Gastroesophageal sphincter (tissue), 4 donors: ENCODE data around the gene DHCR7. TPM values are rescaled to one million over a fixed set of nuclear protein-coding genes. Genes with fewer than 3 reads are reported as not detected.

Experiments
- ATAC-seq: fragments of 150-250 bp; one replicate; pipeline ENCODE4 v1.9.1; 2016; ENCODE audit warnings: mild to moderate bottlenecking, moderate library complexity
- H3K27ac ChIP-seq, 4 donors: fragments of 200-600 bp; sonication (generic) in 3 of 4; 1 replicate in 3 of 4; 2 replicates in 1 of 4; pipeline ENCODE4 v1.5.1; 2016 to 2019
- H3K27me3 ChIP-seq: fragments of 200-600 bp; sonication (generic); one replicate; pipeline ENCODE4 v1.5.1; 2019
- H3K36me3 ChIP-seq, 2 donors: fragments of 200-600 bp; sonication (generic); one replicate each; pipeline ENCODE4 v1.5.1; 2019; ENCODE audit warnings: control low read depth in 1 of 2
- H3K4me1 ChIP-seq, 3 donors: fragments of 200-600 bp; sonication (generic); 1 replicate in 2 of 3; 2 replicates in 1 of 3; pipeline ENCODE4 v1.5.1; 2016 to 2019; ENCODE audit warnings: control low read depth in 2 of 3
- H3K4me3 ChIP-seq, 2 donors: fragments of 200-600 bp; sonication (generic); one replicate each; pipeline ENCODE4 v1.5.1; 2019; ENCODE audit warnings: mild to moderate bottlenecking in 1 of 2, moderate library complexity in 1 of 2
- H3K9me3 ChIP-seq, 3 donors: fragments of 200-600 bp; sonication (generic); one replicate each; pipeline ENCODE4 v1.5.1; 2017 to 2019; ENCODE audit warnings: control low read depth in 2 of 3
- CTCF ChIP-seq, 4 experiments: fragments of 200-600 bp in 2 of 4; fragments of 450-650 bp in 2 of 4; sonication (generic) in 1 of 4; IDR thresholded peaks; one replicate each; pipeline ENCODE4 v1.5.1; 2017 to 2019; ENCODE audit warnings: antibody characterized with exemption in 4 of 4, mild to moderate bottlenecking in 2 of 4, moderate library complexity in 2 of 4
- EP300 ChIP-seq: sonication (generic); formaldehyde crosslinking; IDR thresholded peaks from one replicate; pipeline ENCODE4 v1.6.1; 2017; ENCODE audit warnings: antibody characterized with exemption, mild to moderate bottlenecking
- POLR2A ChIP-seq, 2 donors: fragments of 450-650 bp; IDR thresholded peaks; one replicate each; pipeline ENCODE4 v1.6.1; 2017; ENCODE audit warnings: antibody characterized with exemption in 2 of 2, mild to moderate bottlenecking in 2 of 2, moderate library complexity in 1 of 2
- POLR2AphosphoS5 ChIP-seq: sonication (generic); formaldehyde crosslinking; IDR thresholded peaks from one replicate; pipeline ENCODE4 v1.6.1; 2017; ENCODE audit warnings: antibody characterized with exemption
- WGBS, 2 donors: methylation state at CpG; one replicate each; pipeline ENCODE4 v1.1.5; 2018; ENCODE audit warnings: low coverage in 1 of 2; 5-methylcytosine and 5-hydroxymethylcytosine counted together
- total RNA-seq, 4 donors: library from RNA; depleted of rRNA; stranded (reverse); fragments of >200 nt; gene quantifications; one replicate each; pipeline ENCODE4 v1.1.0, GENCODE V29; 2016

Gene DHCR7
- total RNA-seq, 4 donors from 2014 or later, result 5.0 to 10.3 (median 8.0) TPM

- TF ChIP-seq POLR2A (IDR thresholded peaks at IDR 0.05) (no peak), POLR2AphosphoS5 (no peak), EP300 (no peak), CTCF (IDR thresholded peaks at IDR 0.05) (no peak)
- no peak overlapping the region for H3K27ac ChIP-seq
- peaks cover 0 to 100% of the 10 kb centered on the region in 2 donors for H3K36me3 ChIP-seq
- ATAC-seq, result no peak
- H3K4me3 ChIP-seq, result no peak overlapping the region
- no peaks in the 10 kb centered on the region for H3K9me3 ChIP-seq
- 69 to 81% methylated on average over 4 to 13 of the region's 25 CpGs for WGBS, 2 donors
- H3K4me1 ChIP-seq, result no peaks in the 10 kb centered on the region
- H3K27me3 ChIP-seq, result no peaks in the 10 kb centered on the region
Observed at GRCh38 chr11:71477641-71478527, 29.7 kb upstream of the DHCR7 start.

GRCh38 chr11:71476926-71477640 is 28.9 kb upstream of the DHCR7 start:
- no peak overlapping the region for H3K4me3 ChIP-seq
- WGBS, 2 donors, result 96 to 97% methylated on average over 6 to 25 of the region's 34 CpGs
- ATAC-seq, result no peak

GRCh38 chr11:71476031-71476430 is 27.8 kb upstream of the DHCR7 start:
- H3K4me1 ChIP-seq, result no peaks in the 10 kb centered on the region
- peaks cover 0 to 100% of the 10 kb centered on the region in 2 donors for H3K36me3 ChIP-seq
- no peak for ATAC-seq
- no peak overlapping the region for H3K27ac ChIP-seq
- no peak overlapping the region for H3K4me3 ChIP-seq
- no peaks in the 10 kb centered on the region for H3K27me3 ChIP-seq
- WGBS, 2 donors, result no CpG with 5 or more reads among the region's 21 CpGs
- TF ChIP-seq POLR2AphosphoS5, result no peak
- no peak for TF ChIP-seq CTCF (IDR thresholded peaks at IDR 0.05)
- TF ChIP-seq POLR2A (IDR thresholded peaks at IDR 0.05), result no peak
- TF ChIP-seq EP300, result no peak
- no peaks in the 10 kb centered on the region for H3K9me3 ChIP-seq

More at GRCh38 chr11:71476926-71477640, 28.9 kb upstream of the DHCR7 start:
- Histone ChIP-seq H3K27me3 (no peaks in the 10 kb centered on the region), H3K27ac (no peak overlapping the region), H3K4me1 (no peaks in the 10 kb centered on the region), H3K36me3 (peaks cover 0 to 100% of the 10 kb centered on the region in 2 donors), H3K9me3 (no peaks in the 10 kb centered on the region)
- TF ChIP-seq CTCF (IDR thresholded peaks at IDR 0.05) (no peak), POLR2AphosphoS5 (no peak), EP300 (no peak), POLR2A (IDR thresholded peaks at IDR 0.05) (no peak)

GRCh38 chr11:71474771-71475483 is 26.7 kb upstream of the DHCR7 start:
- TF ChIP-seq CTCF (IDR thresholded peaks at IDR 0.05) (no peak), EP300 (no peak), POLR2A (IDR thresholded peaks at IDR 0.05) (no peak), POLR2AphosphoS5 (no peak)
- WGBS, 2 donors, result 90% methylated on average over 4 of the region's 26 CpGs; no CpG with 5 or more reads in 1 of the 2 donors
- ATAC-seq, result no peak
- Histone ChIP-seq H3K27ac (no peak overlapping the region), H3K36me3 (peaks cover 0 to 93% of the 10 kb centered on the region in 2 donors), H3K9me3 (no peaks in the 10 kb centered on the region), H3K27me3 (no peaks in the 10 kb centered on the region), H3K4me1 (no peaks in the 10 kb centered on the region), H3K4me3 (no peak overlapping the region)
